Measurements from ENCODE around the gene ZNF652.

ZNF652 gene

DNA sequence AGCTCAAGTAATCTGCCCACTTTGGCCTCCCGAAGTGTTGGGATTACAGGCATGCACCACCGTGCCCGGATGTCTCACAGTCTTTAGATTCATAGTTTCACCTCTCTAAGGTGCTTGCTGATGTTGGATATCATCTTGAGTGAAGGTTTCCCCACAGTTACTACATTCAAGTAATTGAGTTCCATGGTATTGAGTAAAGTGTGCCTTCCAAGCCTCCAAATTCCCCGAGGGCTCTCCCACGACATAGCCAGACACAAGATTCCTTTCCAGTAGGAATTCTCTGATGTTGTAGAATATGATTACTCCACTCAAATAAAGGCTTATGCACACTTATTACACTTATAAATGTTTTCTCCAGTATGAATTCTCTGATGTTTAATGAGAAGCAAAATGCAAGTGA, 16.3 kb upstream of the ZNF652 start:
- DNase-seq (ENCODE audit: low read depth), result no peak
- TF ChIP-seq, protein P1, sequence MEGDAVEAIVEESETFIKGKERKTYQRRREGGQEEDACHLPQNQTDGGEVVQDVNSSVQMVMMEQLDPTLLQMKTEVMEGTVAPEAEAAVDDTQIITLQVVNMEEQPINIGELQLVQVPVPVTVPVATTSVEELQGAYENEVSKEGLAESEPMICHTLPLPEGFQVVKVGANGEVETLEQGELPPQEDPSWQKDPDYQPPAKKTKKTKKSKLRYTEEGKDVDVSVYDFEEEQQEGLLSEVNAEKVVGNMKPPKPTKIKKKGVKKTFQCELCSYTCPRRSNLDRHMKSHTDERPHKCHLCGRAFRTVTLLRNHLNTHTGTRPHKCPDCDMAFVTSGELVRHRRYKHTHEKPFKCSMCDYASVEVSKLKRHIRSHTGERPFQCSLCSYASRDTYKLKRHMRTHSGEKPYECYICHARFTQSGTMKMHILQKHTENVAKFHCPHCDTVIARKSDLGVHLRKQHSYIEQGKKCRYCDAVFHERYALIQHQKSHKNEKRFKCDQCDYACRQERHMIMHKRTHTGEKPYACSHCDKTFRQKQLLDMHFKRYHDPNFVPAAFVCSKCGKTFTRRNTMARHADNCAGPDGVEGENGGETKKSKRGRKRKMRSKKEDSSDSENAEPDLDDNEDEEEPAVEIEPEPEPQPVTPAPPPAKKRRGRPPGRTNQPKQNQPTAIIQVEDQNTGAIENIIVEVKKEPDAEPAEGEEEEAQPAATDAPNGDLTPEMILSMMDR (IDR thresholded peaks at IDR 0.05; ENCODE audit: insufficient read depth, low read depth, low read length, missing control alignments), result no peak
- no peak overlapping the region for H3K4me3 ChIP-seq (ENCODE audit: low read length)

DNA sequence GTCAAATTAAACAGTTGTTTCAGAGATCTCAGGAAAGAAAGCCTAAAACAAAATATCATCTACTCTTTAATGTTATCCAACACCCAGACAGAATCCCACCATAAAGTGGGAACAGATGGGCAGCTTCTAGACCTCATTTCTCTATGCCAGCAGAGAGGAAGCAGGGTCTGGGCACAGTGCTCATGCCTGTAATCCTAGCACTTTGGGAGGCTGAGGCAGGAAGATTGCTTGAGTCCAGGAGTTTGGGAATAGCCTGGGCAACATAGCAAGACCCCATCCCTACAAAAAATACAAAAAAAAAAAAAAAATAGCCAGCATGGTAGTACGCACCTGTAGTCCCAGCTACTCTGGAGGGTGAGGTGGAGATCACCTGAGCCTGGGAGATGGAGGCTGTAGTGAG, 13.5 kb upstream of the ZNF652 start:
- TF ChIP-seq, protein P1 (IDR thresholded peaks at IDR 0.05; ENCODE audit: insufficient read depth, low read depth, low read length, missing control alignments), result no peak
- H3K4me3 ChIP-seq (ENCODE audit: low read length), result no peak overlapping the region
- DNase-seq (ENCODE audit: low read depth), result no peak

DNA sequence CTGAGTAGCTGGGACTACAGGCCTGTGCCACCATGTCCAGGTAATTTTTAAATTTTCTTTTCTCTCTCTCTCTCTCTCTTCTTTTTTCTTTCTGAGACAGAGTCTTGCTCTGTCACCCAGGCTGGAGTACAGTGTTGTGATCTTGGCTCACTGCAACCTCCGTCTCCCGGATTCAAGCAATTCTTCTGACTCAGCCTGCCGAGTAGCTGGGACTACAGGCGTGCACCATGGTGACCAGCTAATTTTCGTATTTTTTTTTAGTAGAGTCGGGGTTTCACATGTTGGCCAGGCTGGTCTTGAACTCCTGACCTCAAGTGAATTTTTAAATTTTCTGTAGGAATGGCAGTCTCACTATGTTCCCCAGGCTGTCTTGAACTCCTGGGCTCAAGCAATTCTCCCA, 11.1 kb upstream of the ZNF652 start:
- TF ChIP-seq, protein P1 (IDR thresholded peaks at IDR 0.05; ENCODE audit: insufficient read depth, low read depth, low read length, missing control alignments), result no peak
- no peak overlapping the region for H3K4me3 ChIP-seq (ENCODE audit: low read length)
- DNase-seq (ENCODE audit: low read depth), result no peak

DNA sequence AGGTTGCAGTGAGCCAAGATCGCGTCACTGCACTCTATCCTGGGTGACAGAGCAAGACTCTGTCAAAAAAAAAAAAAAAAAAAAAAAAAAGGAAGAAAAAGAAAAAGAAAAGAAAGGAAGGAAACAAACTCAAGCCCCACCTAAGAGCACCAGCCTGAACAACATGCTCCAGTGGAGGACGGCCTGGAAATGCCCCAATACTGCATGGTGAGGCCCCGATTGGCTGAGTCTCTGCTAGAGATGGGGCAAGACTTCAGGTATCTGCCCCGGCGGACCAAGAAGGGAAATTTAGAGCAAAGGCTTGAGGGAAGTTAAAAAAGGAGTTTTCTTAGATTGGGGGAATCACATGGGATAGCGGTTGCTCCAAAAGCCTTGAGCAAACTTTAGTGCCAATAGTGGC, 10.4 kb upstream of the ZNF652 start:
- no peak for DNase-seq (ENCODE audit: low read depth)
- TF ChIP-seq, protein P1 (IDR thresholded peaks at IDR 0.05; ENCODE audit: insufficient read depth, low read depth, low read length, missing control alignments), result no peak

DNA sequence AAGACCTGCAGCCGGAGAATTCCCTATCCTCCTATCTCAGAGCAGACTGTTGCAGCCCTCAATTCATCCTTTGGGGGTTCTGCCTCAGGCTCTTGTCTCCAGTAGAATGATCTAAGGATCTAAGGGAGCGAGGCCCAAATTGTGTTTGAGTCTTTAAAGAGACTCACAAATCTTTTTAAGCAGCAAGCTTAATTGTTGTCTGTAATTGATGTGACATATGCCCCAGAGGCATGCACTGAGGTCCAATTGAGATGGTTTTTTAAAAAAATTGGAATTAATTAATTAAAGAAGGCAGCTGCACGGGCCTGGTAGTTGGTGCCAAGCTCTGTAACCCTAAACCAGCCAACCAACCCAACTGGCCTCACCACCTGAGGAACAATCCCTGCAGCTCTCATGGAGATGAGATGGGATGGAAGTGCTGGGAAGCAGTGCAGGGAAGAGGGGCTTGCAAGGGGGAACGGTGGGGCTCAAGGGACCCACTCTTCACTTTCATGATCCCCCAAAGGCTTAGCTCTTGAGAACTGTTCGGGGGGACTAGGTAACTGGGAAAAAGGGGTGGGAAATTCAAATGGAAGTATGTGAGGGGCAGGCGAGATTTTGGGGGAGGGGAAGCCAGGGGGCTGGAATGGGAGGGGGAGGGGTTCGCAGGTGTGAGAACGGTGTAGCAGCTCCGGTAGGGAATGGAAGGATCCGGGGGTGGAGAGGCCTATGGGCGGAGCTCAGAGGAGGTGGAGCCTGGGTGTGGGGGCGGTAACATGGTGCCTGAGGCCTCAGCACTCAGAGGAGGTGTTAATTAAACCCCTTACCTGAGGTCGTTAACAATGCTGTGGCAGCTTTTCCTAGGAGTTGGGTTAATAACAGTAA, 9.2 kb upstream of the ZNF652 start:
- TF ChIP-seq, protein P1 (IDR thresholded peaks at IDR 0.05; ENCODE audit: insufficient read depth, low read depth, low read length, missing control alignments), result no peak
- H3K4me3 ChIP-seq (ENCODE audit: low read length), result no peak overlapping the region
- DNase-seq (ENCODE audit: low read depth), result peak; percentile 21

More for the DNA sequence above, 10.4 kb upstream of the ZNF652 start:
- no peak overlapping the region for H3K4me3 ChIP-seq (ENCODE audit: low read length)

DNA sequence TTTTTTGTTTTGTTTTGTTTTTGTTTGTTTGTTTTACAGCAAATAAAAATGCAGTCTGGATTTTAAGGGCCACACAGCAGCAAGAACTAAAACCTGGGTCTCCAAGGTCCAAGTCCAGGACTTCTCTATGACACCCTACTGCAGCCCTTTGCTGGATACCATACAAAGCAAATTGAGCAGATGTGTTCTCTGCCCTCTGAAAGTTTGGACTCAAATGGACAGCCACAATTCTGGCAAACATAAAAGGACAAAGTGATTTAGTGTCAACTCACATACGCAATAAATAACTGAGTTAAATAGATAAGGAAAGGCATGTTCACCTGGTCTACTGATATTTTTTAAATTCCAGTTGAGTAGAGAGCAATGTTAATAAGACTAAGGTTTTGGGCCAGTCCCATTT, 7.7 kb upstream of the ZNF652 start:
- H3K4me3 ChIP-seq (ENCODE audit: low read length), result no peak overlapping the region
- TF ChIP-seq, protein P1 (IDR thresholded peaks at IDR 0.05; ENCODE audit: insufficient read depth, low read depth, low read length, missing control alignments), result no peak
- no peak for DNase-seq (ENCODE audit: low read depth)

DNA sequence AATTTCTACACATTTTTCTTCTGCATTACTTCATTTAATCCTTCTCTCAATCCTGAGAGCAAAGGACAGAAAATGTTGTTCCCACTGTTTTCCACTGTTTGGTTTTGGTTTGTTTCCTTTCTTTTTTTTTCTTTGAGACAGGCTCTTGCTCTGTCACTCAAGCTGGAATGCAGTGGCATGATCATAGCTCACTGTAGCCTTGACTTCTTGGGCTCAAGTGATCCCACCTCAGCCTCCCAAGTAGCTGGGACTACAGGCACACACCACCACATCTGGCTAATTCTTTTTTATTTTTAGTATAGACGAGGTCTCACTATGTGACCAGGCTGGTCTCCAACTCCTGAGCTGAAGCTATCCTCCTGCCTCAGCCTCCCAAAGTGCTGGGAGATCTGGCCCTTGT, 7.0 kb upstream of the ZNF652 start:
- DNase-seq (ENCODE audit: low read depth), result no peak
- TF ChIP-seq, protein P1 (IDR thresholded peaks at IDR 0.05; ENCODE audit: insufficient read depth, low read depth, low read length, missing control alignments), result no peak
- H3K4me3 ChIP-seq (ENCODE audit: low read length), result no peak overlapping the region

Data from epithelial cell of esophagus (primary cell).